B cell (primary cell): ENCODE results near the gene RTP1. TPM values are rescaled to one million over a fixed set of nuclear protein-coding genes. Genes with fewer than 3 reads are reported as not detected.

Experiments
- ATAC-seq: fragments of 200-7000 bp; cut with Tn5 transposase; one replicate; pipeline ENCODE4 v1.10.0; 2021; ENCODE audit warnings: low read depth, mild to moderate bottlenecking, moderate number of reproducible peaks, moderate library complexity
- CTCF ChIA-PET: fragments of 350-600 bp; sonication (Branson Sonifier 250); formaldehyde crosslinking; loops from one replicate; lab custom pipeline; 2021; ENCODE audit warnings: antibody characterized with exemption, inconsistent platforms; lab: Charles Lee
- POLR2A ChIA-PET: fragments of 350-600 bp; sonication (Branson Sonifier 250); formaldehyde crosslinking; loops from one replicate; lab custom pipeline; 2021; ENCODE audit warnings: antibody characterized with exemption; lab: Charles Lee
- DNase-seq: peaks from one replicate; pipeline ENCODE4 v3.0.0; 2013
- H2AFZ ChIP-seq: 2 replicates; pipeline ENCODE4 v1.6.1; 2012; ENCODE audit warnings: mild to moderate bottlenecking, low read depth, low read length; ENCODE audit not compliant: insufficient read depth, poor library complexity, severe bottlenecking
- H3K27ac ChIP-seq, 2 donors: 1 replicate in 1 of 2; 2 replicates in 1 of 2; pipeline ENCODE4 v1.5.1; 2012 to 2013; ENCODE audit warnings: low read length in 2 of 2, mild to moderate bottlenecking in 2 of 2, moderate library complexity in 1 of 2
- H3K27me3 ChIP-seq, 4 experiments: fragments of 200-600 bp in 1 of 4; sonication (generic) in 1 of 4; replicated peaks in 1 of 4; 1 replicate in 2 of 4; 2 replicates in 2 of 4; pipeline versions ENCODE4 v1.6.1 to v1.7.0; 2013 to 2016; ENCODE audit warnings: low read length in 3 of 4, mild to moderate bottlenecking in 2 of 4, mixed read lengths in 1 of 4, moderate library complexity in 1 of 4; ENCODE audit not compliant: insufficient read depth in 4 of 4, control insufficient read depth in 3 of 4; ENCODE audit errors: control extremely low read depth in 1 of 4
- H3K36me3 ChIP-seq, 2 experiments: replicated peaks in 1 of 2; 1 replicate in 1 of 2; 2 replicates in 1 of 2; pipeline versions ENCODE4 v1.6.1 to v1.7.1; 2013; ENCODE audit warnings: low read length in 1 of 2; ENCODE audit not compliant: insufficient read depth in 2 of 2, control insufficient read depth in 1 of 2; ENCODE audit errors: control extremely low read depth in 1 of 2, extremely low read depth in 1 of 2
- H3K4me1 ChIP-seq, 2 donors: fragments of 200-600 bp in 1 of 2; sonication (generic) in 1 of 2; 1 replicate in 1 of 2; 2 replicates in 1 of 2; pipeline versions ENCODE4 v1.5.1 to v1.6.1; 2013 to 2017; ENCODE audit warnings: low read length in 2 of 2; ENCODE audit not compliant: control insufficient read depth in 2 of 2, insufficient read depth in 2 of 2
- H3K4me2 ChIP-seq: replicated peaks from 2 replicates; pipeline ENCODE3; 2012; ENCODE audit warnings: mild to moderate bottlenecking, low read depth, low read length; ENCODE audit not compliant: poor library complexity, severe bottlenecking
- H3K4me3 ChIP-seq, 5 experiments: fragments of 200-600 bp in 1 of 5; sonication (generic) in 1 of 5; 1 replicate in 3 of 5; 2 replicates in 2 of 5; pipeline versions ENCODE4 v1.5.1 to v1.7.0; 2011 to 2016; ENCODE audit warnings: low read length in 4 of 5, mild to moderate bottlenecking in 4 of 5, low read depth in 2 of 5, control low read depth in 1 of 5, moderate library complexity in 1 of 5; ENCODE audit not compliant: insufficient read depth in 1 of 5; ENCODE audit errors: control extremely low read depth in 1 of 5, extremely low read depth in 1 of 5
- H3K79me2 ChIP-seq: fragments of 200-600 bp; sonication (generic); one replicate; pipeline ENCODE4 v1.6.0; 2016; ENCODE audit warnings: low read length; ENCODE audit not compliant: control insufficient read depth, insufficient read depth
- H3K9ac ChIP-seq: fragments of 200-600 bp; sonication (generic); 2 replicates; pipeline ENCODE4 v1.6.1; 2017; ENCODE audit warnings: mild to moderate bottlenecking, low read length, moderate library complexity
- H3K9me3 ChIP-seq, 3 donors: one replicate each; pipeline versions ENCODE4 v1.6.1 to v1.7.1; 2013; ENCODE audit warnings: low read length in 2 of 3; ENCODE audit not compliant: control insufficient read depth in 2 of 3, insufficient read depth in 1 of 3; ENCODE audit errors: control extremely low read depth in 1 of 3
- H4K20me1 ChIP-seq: 2 replicates; pipeline ENCODE4 v1.6.0; 2012; ENCODE audit warnings: mild to moderate bottlenecking, low read length; ENCODE audit not compliant: insufficient read depth, control insufficient read depth, poor library complexity, severe bottlenecking
- H3K27ac Mint-ChIP-seq: one replicate; pipeline ENCODE4 v1.8.0; 2021; ENCODE audit warnings: mixed read lengths
- H3K27me3 Mint-ChIP-seq: one replicate; pipeline ENCODE4 v1.8.0; 2021; ENCODE audit warnings: mixed read lengths
- H3K4me1 Mint-ChIP-seq: one replicate; pipeline ENCODE4 v1.8.0; 2021; ENCODE audit warnings: mixed read lengths
- H3K4me3 Mint-ChIP-seq: one replicate; pipeline ENCODE4 v1.8.0; 2021; ENCODE audit warnings: mixed read lengths
- H3K9me3 Mint-ChIP-seq: one replicate; pipeline ENCODE4 v1.8.0; 2022; ENCODE audit warnings: mixed read lengths; ENCODE audit not compliant: insufficient read depth
- EZH2 ChIP-seq: IDR thresholded peaks from 2 replicates; pipeline ENCODE4 v1.6.1; 2012; ENCODE audit warnings: borderline replicate concordance, low read depth, mild to moderate bottlenecking, moderate library complexity, low read length; ENCODE audit not compliant: insufficient read depth, poor library complexity, severe bottlenecking
- WGBS: methylation state at CpG from one replicate; pipeline ENCODE4 v1.1.5; 2013; ENCODE audit warnings: missing lambda C conversion rate; ENCODE audit not compliant: insufficient coverage; 5-methylcytosine and 5-hydroxymethylcytosine counted together
- intact Hi-C: fragments of 100-400 bp; cut with micrococcal nuclease; formaldehyde crosslinking; loops from one replicate; pipeline ENCODE4 v1.10.0; 2022
- polyA plus RNA-seq: library from polyadenylated mRNA; depleted of rRNA; stranded (reverse); fragments of >200 nt; gene quantifications from 2 replicates; pipeline ENCODE4 v1.2.3, GENCODE V29; 2012
- total RNA-seq, 2 donors: library from RNA; stranded (reverse); fragments of 120-200 nt in 1 of 2; gene quantifications; 1 replicate in 1 of 2; 2 replicates in 1 of 2; pipeline versions ENCODE4 v1.2.3 to v1.2.4, GENCODE V29; 2013 to 2022
- TF ChIP-seq, protein P1 (sequence below): fragments of 200-600 bp; IDR thresholded peaks from one replicate; pipeline ENCODE4 v1.8.0; 2022; ENCODE audit warnings: antibody characterized with exemption, mild to moderate bottlenecking

RTP1 gene
- total and polyA plus RNA-seq, 2 donors (not counting 1 experiment from before 2014, with no cell fraction given) = not detected

DNA sequence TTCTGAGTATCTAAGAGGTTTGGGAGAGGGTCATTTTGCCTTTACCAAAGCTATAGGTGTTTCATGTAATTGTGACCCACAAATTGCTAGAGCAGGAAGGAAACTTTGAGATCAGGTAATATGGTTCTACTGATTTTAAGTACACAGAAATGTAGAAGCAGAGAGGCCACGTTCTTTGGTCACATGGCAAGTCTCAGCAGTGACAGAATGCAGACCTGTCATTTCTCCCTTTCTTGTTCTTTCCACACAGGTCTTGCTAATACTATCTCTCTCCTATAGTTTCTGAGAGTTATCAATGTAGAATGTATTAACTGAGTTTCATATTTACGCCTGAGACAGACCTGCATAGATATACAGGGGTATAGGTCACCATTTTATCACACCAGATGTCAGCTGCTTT, 10.9 kb upstream of the RTP1 start:
- Histone ChIP-seq H2AFZ (no peak overlapping the region), H3K4me1 (peaks cover 4 to 12% of the 10 kb centered on the region in 2 donors), H3K9ac (no peak overlapping the region), H3K27me3 (peaks cover 0 to 49% (median 32%) of the 10 kb centered on the region in 4 experiments), H3K79me2 (no peaks in the 10 kb centered on the region), H3K9me3 (peaks cover 0 to 4% (median 0%) of the 10 kb centered on the region in 3 donors), H4K20me1 (no peaks in the 10 kb centered on the region), H3K36me3 (no peaks in the 10 kb centered on the region), H3K4me2 (no peak overlapping the region), H3K4me3 (no peak overlapping the region), H3K27ac (no peak overlapping the region)
- POLR2A ChIA-PET = interaction anchor here (0.5 kb wide), 1 partner anchor 1379 kb away, joined by 6 read pairs; no protein-coding TSS in a partner anchor
- H3K9me3 Mint-ChIP-seq = no peaks in the 10 kb centered on the region
- H3K4me1 Mint-ChIP-seq = peaks cover 8% of the 10 kb centered on the region
- no peak overlapping the region for H3K4me3 Mint-ChIP-seq
- WGBS = no CpG with 5 or more reads among the region's 2 CpGs
- CTCF ChIA-PET = no interaction called here
- H3K27me3 Mint-ChIP-seq = peaks cover 64% of the 10 kb centered on the region
- DNase-seq (no peak), ATAC-seq (no peak)
- intact Hi-C loops = no loop called here
- H3K27ac Mint-ChIP-seq = no peak overlapping the region
- TF ChIP-seq, protein P1, sequence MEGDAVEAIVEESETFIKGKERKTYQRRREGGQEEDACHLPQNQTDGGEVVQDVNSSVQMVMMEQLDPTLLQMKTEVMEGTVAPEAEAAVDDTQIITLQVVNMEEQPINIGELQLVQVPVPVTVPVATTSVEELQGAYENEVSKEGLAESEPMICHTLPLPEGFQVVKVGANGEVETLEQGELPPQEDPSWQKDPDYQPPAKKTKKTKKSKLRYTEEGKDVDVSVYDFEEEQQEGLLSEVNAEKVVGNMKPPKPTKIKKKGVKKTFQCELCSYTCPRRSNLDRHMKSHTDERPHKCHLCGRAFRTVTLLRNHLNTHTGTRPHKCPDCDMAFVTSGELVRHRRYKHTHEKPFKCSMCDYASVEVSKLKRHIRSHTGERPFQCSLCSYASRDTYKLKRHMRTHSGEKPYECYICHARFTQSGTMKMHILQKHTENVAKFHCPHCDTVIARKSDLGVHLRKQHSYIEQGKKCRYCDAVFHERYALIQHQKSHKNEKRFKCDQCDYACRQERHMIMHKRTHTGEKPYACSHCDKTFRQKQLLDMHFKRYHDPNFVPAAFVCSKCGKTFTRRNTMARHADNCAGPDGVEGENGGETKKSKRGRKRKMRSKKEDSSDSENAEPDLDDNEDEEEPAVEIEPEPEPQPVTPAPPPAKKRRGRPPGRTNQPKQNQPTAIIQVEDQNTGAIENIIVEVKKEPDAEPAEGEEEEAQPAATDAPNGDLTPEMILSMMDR = no peak
- no peak for TF ChIP-seq EZH2

DNA sequence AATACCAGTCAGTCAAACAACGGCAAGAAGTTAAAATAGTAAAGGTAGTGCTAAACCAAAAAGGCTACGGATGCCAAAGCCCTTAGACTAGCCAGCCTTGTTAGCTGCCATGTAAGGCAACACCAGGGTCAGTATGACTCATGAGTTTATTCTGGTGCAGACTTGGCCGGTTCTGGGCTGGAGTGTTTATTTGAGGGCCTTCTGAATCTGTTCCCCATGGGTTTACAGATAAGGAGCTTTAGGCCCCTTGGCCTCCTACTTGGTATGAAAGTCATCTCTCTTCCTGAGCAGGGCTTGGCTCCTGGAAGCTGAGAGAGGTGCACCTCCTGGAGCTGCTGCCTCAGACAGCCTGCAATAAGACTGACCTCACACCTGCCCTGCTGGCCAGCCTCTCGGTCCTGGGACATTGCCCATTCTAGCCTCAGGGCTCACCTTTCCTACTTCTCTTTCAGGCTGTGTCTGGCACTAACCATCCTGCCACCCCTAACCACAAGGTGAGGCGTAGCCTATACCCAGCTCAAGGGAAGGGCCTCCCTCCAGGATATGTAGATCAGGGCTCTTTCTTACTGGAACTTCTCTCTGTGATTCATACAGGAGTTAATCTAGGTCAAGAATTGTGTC, 10.4 kb upstream of the RTP1 start:
- H3K4me3 ChIP-seq = no peak overlapping the region
- no peak overlapping the region for H3K4me3 Mint-ChIP-seq
- intact Hi-C loops = no loop called here
- H3K4me1 ChIP-seq = peaks cover 4 to 12% of the 10 kb centered on the region in 2 donors
- TF ChIP-seq EZH2 = no peak
- TF ChIP-seq, protein P1 = no peak
- no peaks in the 10 kb centered on the region for H4K20me1 ChIP-seq
- ChIA-PET CTCF (interaction anchor here (1.9 kb wide), 1 partner anchor 22 kb away, joined by 5 read pairs; no protein-coding TSS in a partner anchor), POLR2A (interaction anchor here (0.5 kb wide), 1 partner anchor 1379 kb away, joined by 6 read pairs; no protein-coding TSS in a partner anchor)
- no peak overlapping the region for H3K9ac ChIP-seq
- peaks cover 0 to 54% (median 36%) of the 10 kb centered on the region in 4 experiments for H3K27me3 ChIP-seq
- ATAC-seq = no peak
- H3K9me3 ChIP-seq = peaks cover 0 to 4% (median 0%) of the 10 kb centered on the region in 3 donors
- no peak overlapping the region for H2AFZ ChIP-seq
- H3K9me3 Mint-ChIP-seq = no peaks in the 10 kb centered on the region
- WGBS = 91% methylated on average over 5 of the region's 5 CpGs
- peaks cover 8% of the 10 kb centered on the region for H3K4me1 Mint-ChIP-seq
- no peak overlapping the region for H3K4me2 ChIP-seq
- no peak for DNase-seq
- no peak overlapping the region for H3K27ac Mint-ChIP-seq
- no peaks in the 10 kb centered on the region for H3K36me3 ChIP-seq
- peaks cover 64% of the 10 kb centered on the region for H3K27me3 Mint-ChIP-seq
- no peaks in the 10 kb centered on the region for H3K79me2 ChIP-seq
- no peak overlapping the region for H3K27ac ChIP-seq
